ENCODE data around the gene GPRC5C. TPM values are rescaled to one million over a fixed set of nuclear protein-coding genes. Genes with fewer than 3 reads are reported as not detected.

GPRC5C gene
- total RNA-seq, 1 donor from 2014 or later: 29.1 TPM

GRCh38 chr17:74437702-74438101 is 5.8 kb downstream of the GPRC5C start:
- Histone ChIP-seq H3K27ac (no peak overlapping the region), H3K27me3 (no peaks in the 10 kb centered on the region), H3K4me1 (peaks cover 5 to 31% of the 10 kb centered on the region in 2 donors), H3K9me3 (peaks cover 0 to 3% of the 10 kb centered on the region in 2 donors), H3K4me3 (no peak overlapping the region), H3K36me3 (peaks cover 21 to 22% of the 10 kb centered on the region in 2 donors)
- DNase-seq (ENCODE audit: low spot score in 2 of 2): no peak
- intact Hi-C loops (cut with DNase I): no loop called here
- TF ChIP-seq CTCF (IDR thresholded peaks at IDR 0.05): peak; percentile 24 to 51 (median 50)

GRCh38 chr17:74439691-74440567 is 8.0 kb downstream of the GPRC5C start:
- intact Hi-C loops (cut with DNase I): loop anchor here (10.0 kb wide), 3 partner anchors 335 to 665 kb away; partner anchors contain the start of genes CDR2L and NAT9
- H3K4me1 ChIP-seq: peaks cover 16 to 45% of the 10 kb centered on the region in 2 donors
- H3K27me3 ChIP-seq: no peaks in the 10 kb centered on the region

GRCh38 chr17:74441537-74441936 is 9.6 kb downstream of the GPRC5C start:
- no peaks in the 10 kb centered on the region for H3K27me3 ChIP-seq
- H3K27ac ChIP-seq: peak overlapping the region; percentile 16 to 94
- H3K4me3 ChIP-seq: no peak overlapping the region
- H3K36me3 ChIP-seq: peaks cover 21 to 22% of the 10 kb centered on the region in 2 donors
- intact Hi-C loops (cut with DNase I): loop anchor here (10.0 kb wide), 3 partner anchors 333 to 667 kb away; partner anchors contain the start of genes CDR2L and NAT9
- TF ChIP-seq CTCF (IDR thresholded peaks at IDR 0.05): no peak
- DNase-seq (ENCODE audit: low spot score in 2 of 2): no peak
- H3K4me1 ChIP-seq: peaks cover 16 to 51% of the 10 kb centered on the region in 2 donors
- peaks cover 0 to 3% of the 10 kb centered on the region in 2 donors for H3K9me3 ChIP-seq

More at GRCh38 chr17:74439691-74440567, 8.0 kb downstream of the GPRC5C start:
- no peak for TF ChIP-seq CTCF (IDR thresholded peaks at IDR 0.05)
- Histone ChIP-seq H3K9me3 (peaks cover 0 to 3% of the 10 kb centered on the region in 2 donors), H3K27ac (no peak overlapping the region), H3K36me3 (peaks cover 21 to 22% of the 10 kb centered on the region in 2 donors), H3K4me3 (no peak overlapping the region)
- no peak for DNase-seq (ENCODE audit: low spot score in 2 of 2)

- Histone ChIP-seq H3K4me1 (peaks cover 18 to 52% of the 10 kb centered on the region in 2 donors), H3K27me3 (no peaks in the 10 kb centered on the region), H3K9me3 (peaks cover 0 to 3% of the 10 kb centered on the region in 2 donors), H3K36me3 (peaks cover 21 to 22% of the 10 kb centered on the region in 2 donors), H3K27ac (peak overlapping the region; percentile 94 to 98), H3K4me3 (peak overlapping the region in 1 of 2 donors; percentile 49)
- no peak for DNase-seq (ENCODE audit: low spot score in 2 of 2)
- intact Hi-C loops (cut with DNase I): loop anchor here (10.0 kb wide), 3 partner anchors 333 to 667 kb away; partner anchors contain the start of genes CDR2L and NAT9
- no peak for TF ChIP-seq CTCF (IDR thresholded peaks at IDR 0.05)
Measured at GRCh38 chr17:74442291-74442669, 10.4 kb downstream of the GPRC5C start.

- TF ChIP-seq CTCF (IDR thresholded peaks at IDR 0.05): no peak
- peaks cover 21 to 22% of the 10 kb centered on the region in 2 donors for H3K36me3 ChIP-seq
- H3K27ac ChIP-seq: peak overlapping the region; percentile 94 to 98
- DNase-seq (ENCODE audit: low spot score in 2 of 2): peak; percentile 69 to 90
- H3K4me1 ChIP-seq: peaks cover 23 to 58% of the 10 kb centered on the region in 2 donors
- intact Hi-C loops (cut with DNase I): loop anchor here (1.0 to 10.0 kb wide), 4 partner anchors 9 to 668 kb away; partner anchors contain the start of genes CDR2L and NAT9
- H3K27me3 ChIP-seq: no peaks in the 10 kb centered on the region
- peak overlapping the region; percentile 14 to 49 for H3K4me3 ChIP-seq
- H3K9me3 ChIP-seq: no peaks in the 10 kb centered on the region
Measured at GRCh38 chr17:74442670-74443515, 11.0 kb downstream of the GPRC5C start.
